ENCODE measurements around the gene MAP4K4. TPM values are rescaled to one million over a fixed set of nuclear protein-coding genes. Genes with fewer than 3 reads are reported as not detected.

Gene MAP4K4
- total and polyA plus RNA-seq, 2 of the 13 experiments (the other 11 are each of a cell fraction or from before 2014, with no cell fraction given), result 105 to 264 TPM

- TF ChIP-seq ZNF704 (CRISPR knock-in tag; IDR thresholded peaks at IDR 0.05; ENCODE audit: borderline replicate concordance) (no peak), ZNF44 (CRISPR knock-in tag; IDR thresholded peaks at IDR 0.05) (no peak), SOX13 (IDR thresholded peaks at IDR 0.05) (no peak), SOX13 (CRISPR knock-in tag; conservative IDR thresholded peaks at IDR 0.05 in 1 of 2, IDR thresholded peaks at IDR 0.05 in 1 of 2) (peak in 1 of 2 experiments; percentile 93; a peak in 2 of 4 replicates), ASH2L (IDR thresholded peaks at IDR 0.05; ENCODE audit: insufficient read length, low read depth, low read length) (peak; percentile 60), HINFP (CRISPR knock-in tag; IDR thresholded peaks at IDR 0.05; ENCODE audit: low read depth) (no peak), ZNF556 (CRISPR knock-in tag; IDR thresholded peaks at IDR 0.05; ENCODE audit: borderline replicate concordance) (no peak), ZNF292 (CRISPR knock-in tag; IDR thresholded peaks at IDR 0.05; ENCODE audit: borderline replicate concordance, low read depth) (0 out of 2 replicates have a peak, but pooled peaks have one; percentile 64), ZSCAN20 (CRISPR knock-in tag; IDR thresholded peaks at IDR 0.05; ENCODE audit: borderline replicate concordance) (no peak), SKI (IDR thresholded peaks at IDR 0.05; ENCODE audit: partially characterized antibody) (peak; percentile 64), ZBTB39 (CRISPR knock-in tag; IDR thresholded peaks at IDR 0.05) (0 out of 2 replicates have a peak, but pooled peaks have one; percentile 69), SOX5 (CRISPR knock-in tag; IDR thresholded peaks at IDR 0.05; ENCODE audit: borderline replicate concordance) (peak; percentile 86; the same call in 1 of the 2 replicates), MED1 (CRISPR knock-in tag; IDR thresholded peaks at IDR 0.05) (peak; percentile 72), MEF2D (CRISPR knock-in tag; IDR thresholded peaks at IDR 0.05) (peak; percentile 78), RCOR2 (CRISPR knock-in tag; IDR thresholded peaks at IDR 0.05) (peak; percentile 60; the same call in 1 of the 2 replicates)
- TF ChIP-seq, protein P1, sequence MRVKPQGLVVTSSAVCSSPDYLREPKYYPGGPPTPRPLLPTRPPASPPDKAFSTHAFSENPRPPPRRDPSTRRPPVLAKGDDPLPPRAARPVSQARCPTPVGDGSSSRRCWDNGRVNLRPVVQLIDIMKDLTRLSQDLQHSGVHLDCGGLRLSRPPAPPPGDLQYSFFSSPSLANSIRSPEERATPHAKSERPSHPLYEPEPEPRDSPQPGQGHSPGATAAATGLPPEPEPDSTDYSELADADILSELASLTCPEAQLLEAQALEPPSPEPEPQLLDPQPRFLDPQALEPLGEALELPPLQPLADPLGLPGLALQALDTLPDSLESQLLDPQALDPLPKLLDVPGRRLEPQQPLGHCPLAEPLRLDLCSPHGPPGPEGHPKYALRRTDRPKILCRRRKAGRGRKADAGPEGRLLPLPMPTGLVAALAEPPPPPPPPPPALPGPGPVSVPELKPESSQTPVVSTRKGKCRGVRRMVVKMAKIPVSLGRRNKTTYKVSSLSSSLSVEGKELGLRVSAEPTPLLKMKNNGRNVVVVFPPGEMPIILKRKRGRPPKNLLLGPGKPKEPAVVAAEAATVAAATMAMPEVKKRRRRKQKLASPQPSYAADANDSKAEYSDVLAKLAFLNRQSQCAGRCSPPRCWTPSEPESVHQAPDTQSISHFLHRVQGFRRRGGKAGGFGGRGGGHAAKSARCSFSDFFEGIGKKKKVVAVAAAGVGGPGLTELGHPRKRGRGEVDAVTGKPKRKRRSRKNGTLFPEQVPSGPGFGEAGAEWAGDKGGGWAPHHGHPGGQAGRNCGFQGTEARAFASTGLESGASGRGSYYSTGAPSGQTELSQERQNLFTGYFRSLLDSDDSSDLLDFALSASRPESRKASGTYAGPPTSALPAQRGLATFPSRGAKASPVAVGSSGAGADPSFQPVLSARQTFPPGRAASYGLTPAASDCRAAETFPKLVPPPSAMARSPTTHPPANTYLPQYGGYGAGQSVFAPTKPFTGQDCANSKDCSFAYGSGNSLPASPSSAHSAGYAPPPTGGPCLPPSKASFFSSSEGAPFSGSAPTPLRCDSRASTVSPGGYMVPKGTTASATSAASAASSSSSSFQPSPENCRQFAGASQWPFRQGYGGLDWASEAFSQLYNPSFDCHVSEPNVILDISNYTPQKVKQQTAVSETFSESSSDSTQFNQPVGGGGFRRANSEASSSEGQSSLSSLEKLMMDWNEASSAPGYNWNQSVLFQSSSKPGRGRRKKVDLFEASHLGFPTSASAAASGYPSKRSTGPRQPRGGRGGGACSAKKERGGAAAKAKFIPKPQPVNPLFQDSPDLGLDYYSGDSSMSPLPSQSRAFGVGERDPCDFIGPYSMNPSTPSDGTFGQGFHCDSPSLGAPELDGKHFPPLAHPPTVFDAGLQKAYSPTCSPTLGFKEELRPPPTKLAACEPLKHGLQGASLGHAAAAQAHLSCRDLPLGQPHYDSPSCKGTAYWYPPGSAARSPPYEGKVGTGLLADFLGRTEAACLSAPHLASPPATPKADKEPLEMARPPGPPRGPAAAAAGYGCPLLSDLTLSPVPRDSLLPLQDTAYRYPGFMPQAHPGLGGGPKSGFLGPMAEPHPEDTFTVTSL (CRISPR knock-in tag; IDR thresholded peaks at IDR 0.05; ENCODE audit: borderline replicate concordance), result peak; percentile 95
Measured at GRCh38 chr2:101740555-101740964, 43.1 kb downstream of the MAP4K4 start (continued).
